Keratinocyte (primary cell): ENCODE data around the gene CDKN1A.

ENCODE experiments used
- EZH2 ChIP-seq: IDR thresholded peaks from one replicate; pipeline ENCODE4 v1.6.1; 2012; ENCODE audit warnings: inconsistent platforms, mild to moderate bottlenecking, low read length, moderate library complexity
- TF ChIP-seq, protein P1 (sequence below), 3 experiments: IDR thresholded peaks in 1 of 3; conservative IDR thresholded peaks in 1 of 3; optimal IDR thresholded peaks in 1 of 3; 2 replicates in 2 of 3; 3 replicates in 1 of 3; pipeline versions ENCODE3 to v1.5.1; 2011; ENCODE audit warnings: low read length in 3 of 3, mild to moderate bottlenecking in 3 of 3, moderate library complexity in 2 of 3, control low read depth in 1 of 3, inconsistent platforms in 1 of 3; ENCODE audit not compliant: insufficient read depth in 2 of 3; ENCODE audit errors: extremely low read depth in 1 of 3

DNA sequence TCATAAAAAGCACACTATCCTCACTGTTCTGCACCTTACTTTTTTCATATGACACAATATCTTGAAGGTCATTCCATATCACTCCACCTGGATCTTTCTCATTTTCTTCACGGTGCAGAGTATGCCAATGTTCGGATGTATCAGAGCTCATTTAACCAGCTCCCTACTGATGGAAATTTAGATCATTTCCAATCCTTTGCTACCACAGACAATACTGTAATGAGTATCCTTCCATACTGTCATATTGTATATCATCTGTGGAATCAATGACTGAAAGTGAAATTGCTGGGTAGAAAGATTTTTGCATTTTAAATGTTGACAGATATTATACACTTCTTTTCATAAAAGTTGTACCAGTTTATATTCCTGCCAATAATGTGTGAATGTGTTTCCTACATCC lies 16.9 kb downstream of the CDKN1A start:
- TF ChIP-seq, protein P1, sequence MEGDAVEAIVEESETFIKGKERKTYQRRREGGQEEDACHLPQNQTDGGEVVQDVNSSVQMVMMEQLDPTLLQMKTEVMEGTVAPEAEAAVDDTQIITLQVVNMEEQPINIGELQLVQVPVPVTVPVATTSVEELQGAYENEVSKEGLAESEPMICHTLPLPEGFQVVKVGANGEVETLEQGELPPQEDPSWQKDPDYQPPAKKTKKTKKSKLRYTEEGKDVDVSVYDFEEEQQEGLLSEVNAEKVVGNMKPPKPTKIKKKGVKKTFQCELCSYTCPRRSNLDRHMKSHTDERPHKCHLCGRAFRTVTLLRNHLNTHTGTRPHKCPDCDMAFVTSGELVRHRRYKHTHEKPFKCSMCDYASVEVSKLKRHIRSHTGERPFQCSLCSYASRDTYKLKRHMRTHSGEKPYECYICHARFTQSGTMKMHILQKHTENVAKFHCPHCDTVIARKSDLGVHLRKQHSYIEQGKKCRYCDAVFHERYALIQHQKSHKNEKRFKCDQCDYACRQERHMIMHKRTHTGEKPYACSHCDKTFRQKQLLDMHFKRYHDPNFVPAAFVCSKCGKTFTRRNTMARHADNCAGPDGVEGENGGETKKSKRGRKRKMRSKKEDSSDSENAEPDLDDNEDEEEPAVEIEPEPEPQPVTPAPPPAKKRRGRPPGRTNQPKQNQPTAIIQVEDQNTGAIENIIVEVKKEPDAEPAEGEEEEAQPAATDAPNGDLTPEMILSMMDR (optimal IDR thresholded peaks at IDR 0.05 in 1 of 3, IDR thresholded peaks at IDR 0.05 in 1 of 3, conservative IDR thresholded peaks at IDR 0.05 in 1 of 3; ENCODE audit: extremely low read depth in 1 of 3, insufficient read depth in 2 of 3, low read length in 3 of 3) = no peak
- TF ChIP-seq EZH2 = no peak
